Stimulated activated CD4-positive, alpha-beta T cell treated with anti-CD3 and anti-CD28 coated beads, Interleukin-1b, Interleukin-23, amount 100 ng/mL, for 48 hours (primary cell): ENCODE results near the gene C3orf70.

ENCODE experiments used
- DNase-seq: peaks from one replicate; pipeline ENCODE4 v3.0.0-alpha.2; 2020

The C3orf70 gene

DNA sequence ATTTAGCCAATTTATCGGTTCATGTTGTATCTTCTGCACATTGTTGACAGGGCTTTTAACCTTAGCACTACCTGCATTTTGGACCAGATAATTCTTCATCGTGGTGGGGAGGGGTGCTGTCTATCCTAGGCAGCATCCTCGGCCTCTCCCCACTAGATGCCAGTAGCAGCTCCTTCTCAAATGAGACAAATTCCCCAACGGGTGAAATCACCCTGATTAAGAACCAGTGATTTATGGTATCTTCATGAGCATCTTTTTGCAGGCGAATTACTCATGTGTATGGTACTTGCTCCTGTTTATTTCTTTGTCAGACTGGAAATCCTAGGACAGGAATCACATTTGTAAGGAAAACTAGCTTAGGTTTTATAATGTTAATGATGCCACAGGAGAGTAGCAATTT, 68.0 kb downstream of the C3orf70 start:
- no peak for DNase-seq

- no peak for DNase-seq
Measured at GRCh38 chr3:185084402-185084801, 68.5 kb downstream of the C3orf70 start.

DNA sequence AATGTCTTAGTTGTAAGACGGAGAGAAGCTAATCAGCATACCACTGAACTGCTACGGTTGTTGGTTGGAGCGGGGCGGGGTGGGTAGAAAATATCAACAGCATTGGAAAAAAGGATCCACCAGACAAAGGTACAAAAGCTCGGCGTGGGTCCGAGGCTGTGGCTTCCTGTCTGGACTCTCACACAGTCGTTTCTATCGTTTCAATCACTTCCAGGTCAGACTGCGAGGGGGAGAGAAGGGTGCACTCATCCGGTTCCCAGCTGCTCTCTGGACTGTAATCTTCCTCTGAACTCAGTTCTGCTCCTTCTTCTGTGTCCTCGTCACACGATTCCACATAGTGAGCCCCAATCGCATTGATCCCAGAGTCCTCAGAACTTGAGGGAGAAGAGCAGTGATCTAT, 70.0 kb downstream of the C3orf70 start:
- DNase-seq, result no peak

DNA sequence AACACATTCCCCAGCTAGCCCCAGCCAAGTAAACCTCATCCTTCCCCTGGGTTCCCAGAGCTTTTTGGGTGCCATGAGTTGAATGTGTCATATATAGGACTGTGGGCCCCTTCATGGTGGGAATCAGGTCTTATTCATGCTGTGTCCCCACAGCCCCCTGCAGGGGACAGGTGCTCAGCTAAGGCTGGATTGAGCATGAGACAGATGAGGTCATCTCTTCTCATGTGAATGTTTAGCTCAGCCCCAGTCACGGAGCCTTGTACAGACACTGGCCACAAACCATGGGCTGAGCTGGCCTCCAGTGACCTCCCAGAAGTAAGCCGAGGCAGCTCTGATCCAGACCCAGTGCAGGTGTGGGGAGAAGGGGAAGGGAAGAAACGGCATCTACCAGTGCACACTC, 70.7 kb downstream of the C3orf70 start:
- DNase-seq, result no peak

DNA sequence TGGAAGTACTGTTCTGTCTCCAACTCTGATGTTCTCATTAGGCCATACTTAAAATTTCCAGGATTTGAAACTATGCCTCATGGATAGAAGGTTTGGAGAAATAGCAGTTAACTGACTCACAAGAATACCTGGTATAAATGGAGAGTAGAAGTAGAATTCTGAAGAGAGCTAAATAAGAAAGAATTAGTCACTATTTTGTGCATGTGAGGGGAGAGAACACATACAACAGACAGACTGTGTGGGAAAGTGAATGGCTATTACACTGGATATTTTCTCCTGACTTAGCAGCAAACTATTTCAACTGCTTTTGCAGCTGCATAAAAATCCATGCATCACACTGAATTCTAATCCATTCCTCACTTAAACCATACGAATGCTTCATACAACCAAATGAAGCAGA, 71.3 kb downstream of the C3orf70 start:
- no peak for DNase-seq

- no peak for DNase-seq
Measured at GRCh38 chr3:185079625-185080024, 73.2 kb downstream of the C3orf70 start.

DNA sequence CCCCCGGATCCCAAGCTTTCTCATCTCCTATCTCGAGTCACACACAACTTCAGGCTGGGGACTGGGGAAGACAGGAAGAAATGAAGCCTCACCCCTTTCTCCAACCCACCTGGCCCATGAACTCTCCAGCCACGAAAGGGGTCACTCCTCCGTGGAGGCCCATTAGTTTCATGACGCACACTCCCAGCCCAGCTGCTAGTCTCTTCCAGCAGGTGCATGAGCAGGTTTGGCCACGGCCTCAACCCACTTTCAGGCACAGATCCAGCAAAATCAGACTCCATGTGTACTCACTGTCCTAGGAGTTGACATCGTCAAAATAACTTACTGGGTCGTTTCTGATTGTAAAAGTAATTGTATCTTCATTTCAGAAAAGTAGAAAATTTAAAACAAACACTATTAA, 76.6 kb downstream of the C3orf70 start:
- no peak for DNase-seq

DNA sequence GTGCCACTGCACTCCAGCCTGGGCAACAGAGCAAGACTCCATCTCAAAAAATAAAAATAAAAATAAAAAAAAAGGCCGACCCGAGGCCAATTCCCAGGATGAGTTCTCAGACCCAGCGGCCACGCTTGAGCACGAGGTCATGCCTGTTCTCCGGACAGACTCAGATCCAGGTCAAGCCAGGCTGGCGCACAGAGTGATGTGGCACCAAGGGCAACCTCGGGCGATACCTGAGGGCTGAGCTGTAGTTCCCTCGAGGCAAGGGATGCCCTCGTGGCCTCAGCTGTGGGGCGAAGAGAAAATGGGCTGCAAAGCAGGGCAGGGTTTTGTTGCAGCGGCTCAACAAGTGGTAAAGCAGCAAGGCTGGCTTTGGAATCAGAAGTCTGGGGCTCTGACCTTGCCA, 77.3 kb downstream of the C3orf70 start:
- no peak for DNase-seq

DNA sequence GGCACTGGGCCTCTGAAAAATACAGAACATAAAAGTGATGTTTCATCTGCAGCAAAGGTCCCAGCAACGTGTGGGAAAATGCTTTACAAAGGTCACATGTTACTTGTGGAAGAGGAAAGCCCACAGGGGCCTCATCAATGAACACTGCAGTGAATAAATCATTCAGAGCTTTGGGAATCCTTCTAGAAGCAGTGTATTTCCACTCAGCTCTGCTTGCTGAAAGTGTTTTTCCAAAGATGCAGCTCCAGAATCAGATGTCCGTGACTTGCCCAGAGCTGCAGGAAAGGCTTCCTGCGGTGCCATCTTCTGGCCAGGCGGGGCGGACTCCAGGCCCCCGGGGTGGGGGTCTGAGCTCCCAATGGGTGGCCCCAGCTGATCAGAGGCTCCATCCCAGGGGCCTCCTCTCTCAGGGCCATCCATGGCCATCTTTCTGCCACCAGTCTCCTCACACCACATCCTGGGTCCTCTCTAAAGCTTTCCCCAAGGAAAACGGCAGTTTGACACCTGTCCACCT, 81.5 kb downstream of the C3orf70 start:
- no peak for DNase-seq

DNA sequence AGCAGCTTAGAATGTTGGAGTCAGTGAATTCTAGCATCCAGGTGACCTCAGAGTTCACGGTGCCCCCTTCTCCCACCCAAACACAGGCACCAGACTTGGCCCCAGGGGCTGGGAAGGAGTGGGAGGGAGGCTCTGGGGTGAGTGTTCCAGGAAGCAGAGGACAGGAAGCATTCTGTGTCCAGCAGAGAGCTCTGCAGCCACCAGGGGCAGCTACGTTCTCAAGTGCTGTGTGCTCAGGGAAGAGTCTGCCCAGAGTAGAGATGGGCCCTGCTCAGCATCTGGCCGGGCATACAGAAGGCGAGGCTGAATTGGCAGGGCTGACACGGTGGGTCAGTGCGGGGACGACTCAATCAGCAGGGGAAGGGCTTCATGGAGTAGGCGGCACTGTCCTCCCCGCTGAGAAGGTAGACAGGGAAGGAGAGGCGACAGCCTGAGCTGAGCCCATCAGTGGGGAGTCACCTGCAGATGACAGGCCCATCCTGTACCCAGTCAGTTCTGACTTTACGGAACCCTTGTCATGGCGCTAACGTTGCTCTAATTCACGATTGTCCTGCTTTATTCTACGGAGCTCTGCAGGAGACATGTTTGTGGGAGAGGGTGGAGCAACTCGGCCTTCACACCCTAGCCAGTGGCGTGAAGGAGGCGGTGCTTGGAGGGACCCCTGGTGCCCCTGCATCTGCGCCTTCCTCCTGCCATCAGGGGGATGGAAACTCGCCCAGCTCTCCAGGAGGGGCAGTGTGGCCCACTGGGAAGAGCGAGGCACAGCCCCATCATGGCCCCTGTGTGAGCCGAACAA, 82.2 kb downstream of the C3orf70 start:
- DNase-seq, result no peak

GRCh38 chr3:185069037-185070030, 83.5 kb downstream of the C3orf70 start:
- DNase-seq, result no peak

DNA sequence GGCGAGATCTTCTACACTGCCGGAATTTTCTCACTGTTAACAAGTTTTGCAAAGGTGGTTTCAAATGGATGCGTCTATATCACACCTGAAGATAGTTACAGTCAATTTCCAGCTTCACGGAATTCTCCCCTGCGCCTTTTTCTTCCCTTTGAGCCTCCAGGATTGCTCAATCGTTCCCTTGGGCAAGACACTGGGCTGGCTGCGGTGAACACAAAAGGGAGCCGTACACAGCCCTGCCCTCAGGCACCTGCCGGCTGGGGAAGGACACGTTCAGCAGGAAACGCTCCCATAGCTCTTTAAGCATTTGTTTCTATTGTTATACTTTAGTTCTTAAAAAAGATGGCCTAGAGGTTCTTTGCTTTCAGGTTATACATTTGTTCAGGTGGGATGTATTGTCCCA, 85.7 kb downstream of the C3orf70 start:
- DNase-seq, result no peak

DNA sequence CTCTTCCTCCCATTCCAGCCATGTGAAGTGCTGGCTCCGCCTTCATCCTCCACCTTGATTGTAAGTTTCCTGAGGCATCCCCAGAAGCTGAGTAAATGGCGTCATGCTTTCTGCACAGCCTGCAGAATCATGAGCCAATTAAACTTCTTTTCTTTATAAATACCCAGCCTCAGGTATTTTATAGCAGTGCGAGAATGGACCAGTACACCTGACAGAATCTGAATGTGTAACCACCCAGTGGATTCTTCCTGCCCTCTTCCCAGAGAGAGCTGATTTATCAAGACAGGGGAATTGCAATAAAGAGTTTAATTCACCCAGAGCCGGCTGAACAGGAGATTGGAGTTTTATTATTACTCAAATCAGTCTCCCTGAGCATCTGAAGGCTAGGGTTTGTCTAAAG, 86.6 kb downstream of the C3orf70 start:
- no peak for DNase-seq

- DNase-seq, result no peak
Measured at GRCh38 chr3:185065059-185065458, 87.8 kb downstream of the C3orf70 start.

- no peak for DNase-seq
Measured at GRCh38 chr3:185063431-185063830, 89.4 kb downstream of the C3orf70 start.

- DNase-seq, result no peak
Measured at GRCh38 chr3:185062191-185062590, 90.7 kb downstream of the C3orf70 start.

- no peak for DNase-seq
Measured at GRCh38 chr3:185060655-185061054, 92.2 kb downstream of the C3orf70 start.

GRCh38 chr3:185059766-185060165, 93.1 kb downstream of the C3orf70 start:
- no peak for DNase-seq

DNA sequence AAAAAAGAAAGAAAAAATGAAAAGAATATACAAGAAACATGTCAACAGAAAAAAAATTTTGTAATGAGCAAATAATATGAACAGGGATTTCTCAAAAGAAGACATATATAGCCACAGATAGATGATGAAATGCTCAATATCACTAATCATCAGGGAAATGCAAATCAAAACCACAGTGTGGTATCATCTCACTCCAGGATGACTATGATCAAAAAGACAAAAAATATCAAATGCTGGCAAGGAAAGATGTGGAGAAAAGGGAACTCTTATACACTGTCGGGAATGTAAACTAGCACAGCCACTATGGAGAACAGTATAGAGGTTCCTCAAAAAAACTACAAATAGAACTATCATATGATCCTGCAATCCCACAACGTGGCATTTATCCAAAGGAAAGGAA, 94.1 kb downstream of the C3orf70 start:
- DNase-seq, result no peak

DNA sequence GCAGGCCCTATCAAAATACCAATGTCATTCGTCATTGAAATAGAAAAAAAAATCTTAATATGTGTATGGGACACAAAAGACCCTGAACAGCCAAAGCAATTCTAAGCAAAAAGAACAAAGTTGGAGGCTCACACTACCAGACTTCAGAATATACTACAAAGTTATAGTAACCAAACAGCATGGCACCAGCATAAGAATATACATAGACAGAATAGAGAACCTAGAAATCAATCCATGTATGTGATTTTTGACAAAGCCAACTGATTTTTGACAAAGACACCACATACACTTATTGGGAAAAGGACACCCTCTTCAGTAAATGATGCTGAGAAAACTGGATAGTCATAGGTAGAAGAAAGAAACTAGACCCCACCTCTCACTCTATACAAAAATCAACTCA, 95.0 kb downstream of the C3orf70 start:
- no peak for DNase-seq

GRCh38 chr3:185056908-185057307, 96.0 kb downstream of the C3orf70 start:
- no peak for DNase-seq

DNA sequence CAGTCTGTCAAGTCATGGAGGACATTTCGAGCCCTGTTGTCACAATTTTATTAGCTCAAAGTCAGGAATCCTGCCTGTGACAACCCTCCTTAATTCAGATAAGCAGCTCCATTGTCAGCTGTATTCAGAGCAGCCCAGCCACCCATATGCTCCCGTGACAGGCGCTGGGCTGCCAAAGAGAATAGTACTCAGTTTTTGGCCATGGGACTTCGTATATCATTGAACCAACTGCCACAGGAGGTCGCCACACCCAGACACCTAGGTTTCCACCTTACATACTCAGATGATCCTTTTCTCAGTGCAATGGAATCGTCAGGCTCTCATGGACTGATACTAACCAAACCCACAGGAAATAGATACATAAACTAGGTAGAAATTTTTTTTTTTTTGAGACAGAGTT, 100.2 kb downstream of the C3orf70 start:
- no peak for DNase-seq

- no peak for DNase-seq
Measured at GRCh38 chr3:185051801-185052200, 101.1 kb downstream of the C3orf70 start.

- no peak for DNase-seq
Measured at GRCh38 chr3:185049710-185050109, 103.2 kb downstream of the C3orf70 start.
